HepG2 (cell line): ENCODE measurements around the gene EMILIN1. TPM values are rescaled to one million over a fixed set of nuclear protein-coding genes. Genes with fewer than 3 reads are reported as not detected.

Source experiments
- ATAC-seq: fragments of 200-7000 bp; cut with Tn5 transposase; 3 replicates; pipeline ENCODE4 v1.9.1; 2020; ENCODE audit warnings: mild to moderate bottlenecking, moderate library complexity
- BruUV-seq: library from RNA; stranded (reverse); fragments of 400-500 nt; replicated peaks from 2 replicates; lab custom pipeline; 2021; lab: Mats Ljungman, UMichigan
- CTCF ChIA-PET: fragments of 300-600 bp; formaldehyde crosslinking; extraction: SDS; loops from one replicate; lab custom pipeline; 2021; ENCODE audit warnings: low total read pairs, inconsistent platforms, low intra/inter-chr PET ratio; lab: Yijun Ruan, JAX
- POLR2A ChIA-PET: fragments of 350-600 bp; sonication (Branson Sonifier 250); formaldehyde crosslinking; loops from one replicate; lab custom pipeline; 2020; ENCODE audit warnings: antibody characterized with exemption, inconsistent platforms; lab: Yijun Ruan, JAX
- DNase-seq: peaks from one replicate; pipeline ENCODE4 v3.0.0-alpha.2; 2015; ENCODE audit warnings: low spot score
- FAIRE-seq: peaks from 3 replicates; lab custom pipeline; 2011; peaks lifted over from hg19 to GRCh38; lab: Jason Lieb, UNC
- H2AFZ ChIP-seq: one replicate; pipeline ENCODE4 v1.6.1; 2011; ENCODE audit warnings: low read length, inconsistent platforms
- H3K27ac ChIP-seq: fragments of 300-600 bp; 3 replicates; pipeline ENCODE4 v1.8.0; 2011; ENCODE audit warnings: mixed run types, mild to moderate bottlenecking, mixed read lengths, low read length, inconsistent platforms; ENCODE audit not compliant: insufficient read depth; ENCODE audit errors: extremely low read length
- H3K27me3 ChIP-seq, 2 experiments: fragments of 200-600 bp in 1 of 2; 2 replicates in 1 of 2; 3 replicates in 1 of 2; pipeline versions ENCODE4 v1.6.0 to v1.8.0; 2011; ENCODE audit warnings: low read length in 2 of 2, mild to moderate bottlenecking in 2 of 2, moderate library complexity in 2 of 2, inconsistent platforms in 1 of 2; ENCODE audit not compliant: insufficient read depth in 2 of 2, control insufficient read depth in 1 of 2
- H3K36me3 ChIP-seq, 2 experiments: fragments of 200-600 bp in 1 of 2; replicated peaks in 1 of 2; 2 replicates in 1 of 2; 3 replicates in 1 of 2; pipeline versions ENCODE4 v1.5.1 to v1.8.0; 2011; ENCODE audit warnings: low read length in 2 of 2, inconsistent platforms in 1 of 2; ENCODE audit not compliant: insufficient read depth in 2 of 2, control insufficient read depth in 1 of 2
- H3K4me1 ChIP-seq: 2 replicates; pipeline ENCODE4 v1.5.1; 2012; ENCODE audit warnings: low read length, inconsistent platforms; ENCODE audit not compliant: insufficient read depth
- H3K4me2 ChIP-seq: 2 replicates; pipeline ENCODE4 v1.6.0; 2011; ENCODE audit warnings: low read depth, low read length, inconsistent platforms
- H3K4me3 ChIP-seq, 3 experiments: fragments of 200-600 bp in 1 of 3; sonication (generic), shearing (Covaris generic) in 1 of 3; replicated peaks in 1 of 3; 2 replicates each; pipeline ENCODE4 v1.5.1; 2011 to 2016; ENCODE audit warnings: low read length in 3 of 3, inconsistent platforms in 2 of 3, low read depth in 2 of 3, mild to moderate bottlenecking in 2 of 3, control low read depth in 1 of 3, mixed read lengths in 1 of 3; ENCODE audit not compliant: insufficient read depth in 1 of 3
- H3K79me2 ChIP-seq: one replicate; pipeline ENCODE4 v1.6.1; 2011; ENCODE audit warnings: low read length, inconsistent platforms; ENCODE audit not compliant: insufficient read depth
- H3K9ac ChIP-seq: 2 replicates; pipeline ENCODE4 v1.6.0; 2011; ENCODE audit warnings: mild to moderate bottlenecking, low read depth, low read length, inconsistent platforms; ENCODE audit not compliant: insufficient read depth
- H3K9me3 ChIP-seq: 2 replicates; pipeline ENCODE4 v1.5.1; 2012; ENCODE audit warnings: mild to moderate bottlenecking, low read length
- H4K20me1 ChIP-seq: 2 replicates; pipeline ENCODE4 v1.6.0; 2011; ENCODE audit warnings: inconsistent platforms, mild to moderate bottlenecking, low read length, moderate library complexity; ENCODE audit not compliant: insufficient read depth
- MIER3 ChIP-seq: IDR thresholded peaks from 2 replicates; pipeline ENCODE4 v1.6.1; 2016; ENCODE audit warnings: missing compliant biosample characterization, borderline replicate concordance
- PCBP2 ChIP-seq: fragments of 200-400 bp; formaldehyde crosslinking; optimal IDR thresholded peaks from 2 replicates; pipeline ENCODE3; 2018; ENCODE audit warnings: low read length, low read depth; ENCODE audit not compliant: poor library complexity, severe bottlenecking
- PHF20 ChIP-seq: sonication (generic); formaldehyde crosslinking; IDR thresholded peaks from 2 replicates; pipeline ENCODE4 v1.5.0; 2020; ENCODE audit warnings: mild to moderate bottlenecking, missing genetic modification reagents
- PTBP1 ChIP-seq: fragments of 200-400 bp; formaldehyde crosslinking; IDR thresholded peaks from 2 replicates; pipeline ENCODE4 v1.6.1; 2018; ENCODE audit warnings: low read length, low read depth; ENCODE audit not compliant: poor library complexity, severe bottlenecking
- ZNF605 ChIP-seq: sonication (generic); formaldehyde crosslinking; IDR thresholded peaks from 2 replicates; pipeline ENCODE4 v1.8.0; 2022; ENCODE audit warnings: mild to moderate bottlenecking, missing genetic modification reagents
- ZSCAN12 ChIP-seq: sonication (generic); formaldehyde crosslinking; IDR thresholded peaks from 2 replicates; pipeline ENCODE4 v1.9.0; 2021; ENCODE audit warnings: mild to moderate bottlenecking, missing genetic modification reagents
- ZSCAN21 ChIP-seq: sonication (generic); formaldehyde crosslinking; IDR thresholded peaks from 2 replicates; pipeline ENCODE4 v1.8.0; 2022; ENCODE audit warnings: mild to moderate bottlenecking, missing genetic modification reagents, moderate library complexity, borderline replicate concordance
- WGBS: methylation state at CpG from one replicate; pipeline ENCODE4 v1.1.6; 2017; ENCODE audit warnings: low lambda C conversion rate; 5-methylcytosine and 5-hydroxymethylcytosine counted together
- in situ Hi-C: cut with HindIII; loops from 2 replicates; pipeline ENCODE4 v1.10.0; 2017; ENCODE audit warnings: low pct_unique_long_range_greater_than_20kb; ENCODE audit not compliant: extremely low pct_ligation_motif_present
- intact Hi-C: fragments of 100-400 bp; cut with micrococcal nuclease; formaldehyde crosslinking; loops from one replicate; pipeline ENCODE4 v1.10.0; 2022; ENCODE audit not compliant: unreplicated experiment
- polyA plus RNA-seq, 8 experiments: library from polyadenylated mRNA; depleted of rRNA in 3 of 8; stranded (reverse) in 7 of 8; unstranded in 1 of 8; fragments of >200 nt; fragmentation: Illumina TruSeq in 4 of 8; extraction: Trizol in 4 of 8; gene quantifications; 2 replicates each; pipeline versions ENCODE4 v1.2.1 to v1.2.3, GENCODE V29; 2011 to 2016; ENCODE audit warnings: low read depth in 4 of 8, missing spikeins in 1 of 8, mixed read lengths in 1 of 8; ENCODE audit not compliant: insufficient read depth in 1 of 8
- total RNA-seq, 5 experiments: library from RNA; depleted of rRNA; stranded (reverse); fragments of >200 nt; fragmentation: Illumina TruSeq; extraction: Trizol; gene quantifications; 2 replicates each; pipeline ENCODE4 v1.2.3, GENCODE V29; 2016; ENCODE audit warnings: low read depth in 1 of 5
- TF ChIP-seq, protein P1 (sequence below): sonication (generic); formaldehyde crosslinking; IDR thresholded peaks from 2 replicates; pipeline ENCODE4 v1.4.0; 2020; ENCODE audit warnings: mild to moderate bottlenecking, missing genetic modification reagents
- TF ChIP-seq, protein P2 (sequence below): sonication (generic); formaldehyde crosslinking; IDR thresholded peaks from 2 replicates; pipeline ENCODE4 v1.5.1; 2020; ENCODE audit warnings: missing genetic modification reagents, mild to moderate bottlenecking, borderline replicate concordance
- TF ChIP-seq, protein P3 (sequence below): sonication (generic); formaldehyde crosslinking; IDR thresholded peaks from 2 replicates; pipeline ENCODE4 v1.4.0; 2020; ENCODE audit warnings: missing genetic modification reagents
- TF ChIP-seq, protein P4 (sequence below): sonication (generic); formaldehyde crosslinking; IDR thresholded peaks from 2 replicates; pipeline ENCODE4 v1.8.1; 2023; ENCODE audit warnings: mild to moderate bottlenecking, missing genetic modification reagents
- TF ChIP-seq, protein P5 (sequence below): sonication (generic); formaldehyde crosslinking; IDR thresholded peaks from 2 replicates; pipeline ENCODE4 v1.8.0; 2022; ENCODE audit warnings: low read depth, missing genetic modification reagents

EMILIN1 gene
- total and polyA plus RNA-seq, 2 of the 13 experiments (the other 11 are each of a cell fraction or from before 2014, with no cell fraction given): 8.1 to 9.7 TPM

DNA sequence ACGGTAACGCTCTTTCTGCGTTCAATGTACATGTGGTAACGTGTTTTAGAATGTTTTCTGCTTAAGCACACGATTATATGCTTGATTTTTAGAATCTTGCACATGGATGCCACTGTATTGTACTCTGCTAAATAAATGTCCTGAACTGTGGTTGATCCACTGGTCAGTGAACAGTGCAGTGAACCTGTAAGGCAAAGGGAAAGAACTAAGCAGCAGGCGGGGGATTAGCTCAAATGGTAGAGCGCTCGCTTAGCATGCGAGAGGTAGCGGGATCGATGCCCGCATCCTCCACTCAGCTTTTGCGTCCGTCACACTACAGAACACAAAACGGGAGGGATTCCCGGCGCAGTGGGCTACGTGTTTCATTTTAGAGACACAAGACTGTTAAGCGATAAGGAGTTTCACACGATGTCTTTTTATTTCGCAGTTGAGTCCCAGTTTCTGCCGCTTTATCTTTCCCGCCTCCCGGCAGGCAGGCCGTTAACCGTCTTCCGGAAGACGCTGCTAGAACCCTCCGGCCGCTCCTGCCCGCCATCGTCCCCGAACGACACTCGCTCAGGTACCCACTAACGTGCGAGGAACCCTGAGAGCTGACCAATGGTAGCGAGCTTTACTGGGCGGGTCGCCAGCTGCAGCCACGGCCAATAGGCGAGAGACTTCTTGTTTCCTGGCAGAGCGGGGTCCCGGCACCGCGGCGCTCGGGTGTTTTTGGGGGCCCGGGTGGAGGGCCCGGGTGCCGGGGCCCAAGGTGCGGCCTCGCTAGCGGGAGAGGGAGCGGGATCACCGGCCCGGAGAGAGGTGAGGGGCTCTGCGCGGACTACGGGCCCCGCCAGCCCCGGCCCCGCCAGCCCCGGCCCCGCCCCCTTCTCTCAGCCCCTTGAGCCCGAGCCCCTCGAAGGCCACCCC, 27.2 kb upstream of the EMILIN1 start, which contains the start of gene AGBL5:
Gene AGBL5 (plus strand): TSS at position 673 of the 906 bp plus-strand sequence. CDS start 1,291 bp downstream, outside the sequence.
- Histone ChIP-seq H3K9me3 (no peaks in the 10 kb centered on the region), H3K9ac (peak within 1 kb of the TSS; percentile 77), H3K27me3 (no peaks in the 10 kb centered on the region; a peak in 1 of 5 replicates), H2AFZ (peak within 1 kb of the TSS; percentile 68), H3K27ac (peak within 1 kb of the TSS; percentile 81), H3K4me3 (peak within 1 kb of the TSS; percentile 86 to 97 (median 91)), H3K4me2 (peak within 1 kb of the TSS; percentile 99), H3K36me3 (peaks cover 9 to 34% of the 10 kb centered on the region in 2 experiments), H3K79me2 (peaks cover 8% of the 10 kb centered on the region), H4K20me1 (peaks cover 3% of the 10 kb centered on the region; the same call in 1 of the 2 replicates), H3K4me1 (peaks cover 24% of the 10 kb centered on the region)
- CTCF ChIA-PET: interaction anchor here (0.7 kb wide), 1 partner anchor 89 kb away, joined by 3 read pairs; no protein-coding TSS in a partner anchor
- POLR2A ChIA-PET: interaction anchor here (0.7 to 6.4 kb wide), 19 partner anchors 9 to 378 kb away, joined by 3 to 100 read pairs (median 11); partner anchors contain the start of genes ATRAID, EIF2B4, EMILIN1 and GTF3C2
- WGBS: under 1% methylated on average over 36 of the region's 67 CpGs
- in situ Hi-C loops (no loop called here), intact Hi-C loops (loop anchor here (1.0 to 2.0 kb wide), 4 partner anchors 19 to 35 kb away; partner anchors contain the start of genes EMILIN1, KHK, OST4 and TMEM214)
- no TSS peak for BruUV-seq
- DNase-seq (peak; percentile 94), ATAC-seq (peak; percentile 72), FAIRE-seq (no peak)
- no peak for TF ChIP-seq PCBP2
- peak; percentile 93 for TF ChIP-seq ZNF605 (CRISPR knock-in tag)
- TF ChIP-seq, protein P1, sequence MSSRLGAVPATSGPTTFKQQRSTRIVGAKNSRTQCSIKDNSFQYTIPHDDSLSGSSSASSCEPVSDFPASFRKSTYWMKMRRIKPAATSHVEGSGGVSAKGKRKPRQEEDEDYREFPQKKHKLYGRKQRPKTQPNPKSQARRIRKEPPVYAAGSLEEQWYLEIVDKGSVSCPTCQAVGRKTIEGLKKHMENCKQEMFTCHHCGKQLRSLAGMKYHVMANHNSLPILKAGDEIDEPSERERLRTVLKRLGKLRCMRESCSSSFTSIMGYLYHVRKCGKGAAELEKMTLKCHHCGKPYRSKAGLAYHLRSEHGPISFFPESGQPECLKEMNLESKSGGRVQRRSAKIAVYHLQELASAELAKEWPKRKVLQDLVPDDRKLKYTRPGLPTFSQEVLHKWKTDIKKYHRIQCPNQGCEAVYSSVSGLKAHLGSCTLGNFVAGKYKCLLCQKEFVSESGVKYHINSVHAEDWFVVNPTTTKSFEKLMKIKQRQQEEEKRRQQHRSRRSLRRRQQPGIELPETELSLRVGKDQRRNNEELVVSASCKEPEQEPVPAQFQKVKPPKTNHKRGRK (CRISPR knock-in tag): 0 out of 2 replicates have a peak, but pooled peaks have one; percentile 37
- TF ChIP-seq, protein P2, sequence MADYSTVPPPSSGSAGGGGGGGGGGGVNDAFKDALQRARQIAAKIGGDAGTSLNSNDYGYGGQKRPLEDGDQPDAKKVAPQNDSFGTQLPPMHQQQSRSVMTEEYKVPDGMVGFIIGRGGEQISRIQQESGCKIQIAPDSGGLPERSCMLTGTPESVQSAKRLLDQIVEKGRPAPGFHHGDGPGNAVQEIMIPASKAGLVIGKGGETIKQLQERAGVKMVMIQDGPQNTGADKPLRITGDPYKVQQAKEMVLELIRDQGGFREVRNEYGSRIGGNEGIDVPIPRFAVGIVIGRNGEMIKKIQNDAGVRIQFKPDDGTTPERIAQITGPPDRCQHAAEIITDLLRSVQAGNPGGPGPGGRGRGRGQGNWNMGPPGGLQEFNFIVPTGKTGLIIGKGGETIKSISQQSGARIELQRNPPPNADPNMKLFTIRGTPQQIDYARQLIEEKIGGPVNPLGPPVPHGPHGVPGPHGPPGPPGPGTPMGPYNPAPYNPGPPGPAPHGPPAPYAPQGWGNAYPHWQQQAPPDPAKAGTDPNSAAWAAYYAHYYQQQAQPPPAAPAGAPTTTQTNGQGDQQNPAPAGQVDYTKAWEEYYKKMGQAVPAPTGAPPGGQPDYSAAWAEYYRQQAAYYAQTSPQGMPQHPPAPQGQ (CRISPR knock-in tag): peak; percentile 98; the same call in 1 of the 2 replicates
- TF ChIP-seq PTBP1: no peak
- TF ChIP-seq, protein P3, sequence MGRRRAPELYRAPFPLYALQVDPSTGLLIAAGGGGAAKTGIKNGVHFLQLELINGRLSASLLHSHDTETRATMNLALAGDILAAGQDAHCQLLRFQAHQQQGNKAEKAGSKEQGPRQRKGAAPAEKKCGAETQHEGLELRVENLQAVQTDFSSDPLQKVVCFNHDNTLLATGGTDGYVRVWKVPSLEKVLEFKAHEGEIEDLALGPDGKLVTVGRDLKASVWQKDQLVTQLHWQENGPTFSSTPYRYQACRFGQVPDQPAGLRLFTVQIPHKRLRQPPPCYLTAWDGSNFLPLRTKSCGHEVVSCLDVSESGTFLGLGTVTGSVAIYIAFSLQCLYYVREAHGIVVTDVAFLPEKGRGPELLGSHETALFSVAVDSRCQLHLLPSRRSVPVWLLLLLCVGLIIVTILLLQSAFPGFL (CRISPR knock-in tag): no peak
- 0 out of 2 replicates have a peak, but pooled peaks have one; percentile 11 for TF ChIP-seq MIER3 (CRISPR knock-in tag)
- peak; percentile 82 for TF ChIP-seq PHF20 (CRISPR knock-in tag)
- peak; percentile 93; the same call in 1 of the 2 replicates for TF ChIP-seq ZSCAN12 (CRISPR knock-in tag)
- TF ChIP-seq, protein P4, sequence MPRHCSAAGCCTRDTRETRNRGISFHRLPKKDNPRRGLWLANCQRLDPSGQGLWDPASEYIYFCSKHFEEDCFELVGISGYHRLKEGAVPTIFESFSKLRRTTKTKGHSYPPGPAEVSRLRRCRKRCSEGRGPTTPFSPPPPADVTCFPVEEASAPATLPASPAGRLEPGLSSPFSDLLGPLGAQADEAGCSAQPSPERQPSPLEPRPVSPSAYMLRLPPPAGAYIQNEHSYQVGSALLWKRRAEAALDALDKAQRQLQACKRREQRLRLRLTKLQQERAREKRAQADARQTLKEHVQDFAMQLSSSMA: peak; percentile 84; the same call in 1 of the 2 replicates
- TF ChIP-seq, protein P5, sequence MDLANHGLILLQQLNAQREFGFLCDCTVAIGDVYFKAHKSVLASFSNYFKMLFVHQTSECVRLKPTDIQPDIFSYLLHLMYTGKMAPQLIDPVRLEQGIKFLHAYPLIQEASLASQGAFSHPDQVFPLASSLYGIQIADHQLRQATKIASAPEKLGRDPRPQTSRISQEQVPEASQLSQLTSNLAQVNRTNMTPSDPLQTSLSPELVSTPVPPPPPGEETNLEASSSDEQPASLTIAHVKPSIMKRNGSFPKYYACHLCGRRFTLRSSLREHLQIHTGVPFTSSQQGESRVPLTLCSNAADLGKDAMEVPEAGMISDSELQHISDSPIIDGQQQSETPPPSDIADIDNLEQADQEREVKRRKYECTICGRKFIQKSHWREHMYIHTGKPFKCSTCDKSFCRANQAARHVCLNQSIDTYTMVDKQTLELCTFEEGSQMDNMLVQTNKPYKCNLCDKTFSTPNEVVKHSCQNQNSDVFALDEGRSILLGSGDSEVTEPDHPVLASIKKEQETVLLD (CRISPR knock-in tag): peak; percentile 73; the same call in 1 of the 2 replicates
- TF ChIP-seq ZSCAN21 (CRISPR knock-in tag): no peak; the same call in none of the 2 replicates
